T-helper 1 cell (primary cell): ENCODE results near the gene DLX4.

Source experiments
- DNase-seq, 5 donors: peaks; one replicate each; pipeline ENCODE4 v3.0.0-alpha.2; 2012 to 2020

Gene DLX4

GRCh38 chr17:50015146-50015545 is 46.2 kb downstream of the DLX4 start:
- no peak for DNase-seq

- no peak for DNase-seq
Observed at GRCh38 chr17:50018909-50019308, 49.9 kb downstream of the DLX4 start.

GRCh38 chr17:50020841-50021599 is 52.0 kb downstream of the DLX4 start:
- no peak for DNase-seq

GRCh38 chr17:50021681-50022370 is 52.8 kb downstream of the DLX4 start:
- no peak for DNase-seq

GRCh38 chr17:50022463-50023130 is 53.6 kb downstream of the DLX4 start:
- DNase-seq, result no peak

GRCh38 chr17:50023520-50023919 is 54.5 kb downstream of the DLX4 start:
- DNase-seq, result no peak
